ENCODE data around the gene WLS.

DNA sequence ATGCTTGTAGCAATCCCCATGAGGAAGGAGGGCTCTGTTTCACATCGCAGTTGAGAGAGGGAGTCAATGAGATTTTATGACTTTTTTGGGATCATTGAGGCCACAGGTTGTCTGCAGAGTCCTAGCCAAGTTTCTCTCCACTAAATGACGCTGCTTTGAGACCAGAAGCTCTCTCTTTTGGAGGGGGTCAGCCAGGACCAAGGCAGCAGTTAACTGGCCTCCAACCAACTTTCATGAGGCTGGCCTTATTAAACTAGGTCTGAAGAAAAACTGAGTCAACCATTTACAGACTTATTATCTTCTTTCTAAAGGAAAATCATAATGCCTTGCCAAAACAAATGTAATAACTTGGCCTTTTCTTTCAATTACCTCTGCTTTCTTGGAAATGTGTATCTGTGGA, 8.6 kb downstream of the WLS start:
- no peak for TF ChIP-seq POLR2A (IDR thresholded peaks at IDR 0.05)
- TF ChIP-seq, protein P1, sequence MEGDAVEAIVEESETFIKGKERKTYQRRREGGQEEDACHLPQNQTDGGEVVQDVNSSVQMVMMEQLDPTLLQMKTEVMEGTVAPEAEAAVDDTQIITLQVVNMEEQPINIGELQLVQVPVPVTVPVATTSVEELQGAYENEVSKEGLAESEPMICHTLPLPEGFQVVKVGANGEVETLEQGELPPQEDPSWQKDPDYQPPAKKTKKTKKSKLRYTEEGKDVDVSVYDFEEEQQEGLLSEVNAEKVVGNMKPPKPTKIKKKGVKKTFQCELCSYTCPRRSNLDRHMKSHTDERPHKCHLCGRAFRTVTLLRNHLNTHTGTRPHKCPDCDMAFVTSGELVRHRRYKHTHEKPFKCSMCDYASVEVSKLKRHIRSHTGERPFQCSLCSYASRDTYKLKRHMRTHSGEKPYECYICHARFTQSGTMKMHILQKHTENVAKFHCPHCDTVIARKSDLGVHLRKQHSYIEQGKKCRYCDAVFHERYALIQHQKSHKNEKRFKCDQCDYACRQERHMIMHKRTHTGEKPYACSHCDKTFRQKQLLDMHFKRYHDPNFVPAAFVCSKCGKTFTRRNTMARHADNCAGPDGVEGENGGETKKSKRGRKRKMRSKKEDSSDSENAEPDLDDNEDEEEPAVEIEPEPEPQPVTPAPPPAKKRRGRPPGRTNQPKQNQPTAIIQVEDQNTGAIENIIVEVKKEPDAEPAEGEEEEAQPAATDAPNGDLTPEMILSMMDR (IDR thresholded peaks at IDR 0.05): no peak
